Fibroblast of pulmonary artery (primary cell): ENCODE results near the gene ZNF43.

ENCODE experiments used
- DNase-seq: peaks from one replicate; pipeline ENCODE4 v3.0.0-alpha.2; 2010; ENCODE audit warnings: low read depth
- H3K4me3 ChIP-seq: replicated peaks from 2 replicates; pipeline ENCODE4 v1.5.1; 2011; ENCODE audit warnings: low read depth, mild to moderate bottlenecking, control low read depth, low read length, moderate library complexity
- CTCF ChIP-seq: IDR thresholded peaks from 2 replicates; pipeline ENCODE4 v1.5.1; 2011; ENCODE audit warnings: mild to moderate bottlenecking, control low read depth, low read length, inconsistent platforms; ENCODE audit errors: missing control alignments

The ZNF43 gene

DNA sequence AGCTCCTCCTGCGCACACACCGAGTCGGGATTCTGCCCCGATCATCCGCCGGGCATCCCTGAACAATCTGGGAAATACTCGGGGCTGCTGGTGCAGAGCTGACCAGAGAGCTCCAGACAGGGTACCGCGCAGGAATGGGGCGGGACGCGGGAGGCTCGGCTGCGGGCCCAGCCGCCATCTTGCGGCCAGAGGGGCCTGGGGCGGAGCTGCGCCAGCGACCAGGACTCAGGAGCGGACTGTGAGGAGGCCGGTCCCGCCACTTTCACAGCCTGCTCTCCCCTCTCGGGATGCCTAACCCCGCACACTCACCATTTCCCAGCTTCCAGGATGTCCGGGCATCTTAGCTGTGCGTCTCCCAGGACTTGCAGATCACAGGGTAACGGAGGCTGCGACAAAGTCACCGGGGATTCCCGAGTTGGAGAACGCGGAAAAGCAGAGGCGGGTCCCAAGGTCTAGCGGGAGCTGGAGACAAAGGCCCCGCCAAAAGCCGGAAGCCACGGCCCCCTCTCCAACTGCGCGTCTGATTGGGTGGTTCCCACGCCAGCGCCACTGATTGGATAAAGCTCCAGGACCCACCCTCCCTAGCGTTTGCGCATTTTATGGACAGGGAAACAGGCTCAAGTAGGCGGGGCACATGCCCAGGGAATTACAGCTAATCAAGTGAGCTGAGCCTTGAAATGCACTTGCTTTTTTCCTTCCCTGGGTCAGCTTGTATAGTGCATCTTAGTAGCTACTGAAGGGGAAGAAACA, 15.8 kb upstream of the ZNF43 start:
- peak overlapping the region; percentile 77 for H3K4me3 ChIP-seq
- peak; percentile 95 for DNase-seq
- no peak for TF ChIP-seq CTCF

DNA sequence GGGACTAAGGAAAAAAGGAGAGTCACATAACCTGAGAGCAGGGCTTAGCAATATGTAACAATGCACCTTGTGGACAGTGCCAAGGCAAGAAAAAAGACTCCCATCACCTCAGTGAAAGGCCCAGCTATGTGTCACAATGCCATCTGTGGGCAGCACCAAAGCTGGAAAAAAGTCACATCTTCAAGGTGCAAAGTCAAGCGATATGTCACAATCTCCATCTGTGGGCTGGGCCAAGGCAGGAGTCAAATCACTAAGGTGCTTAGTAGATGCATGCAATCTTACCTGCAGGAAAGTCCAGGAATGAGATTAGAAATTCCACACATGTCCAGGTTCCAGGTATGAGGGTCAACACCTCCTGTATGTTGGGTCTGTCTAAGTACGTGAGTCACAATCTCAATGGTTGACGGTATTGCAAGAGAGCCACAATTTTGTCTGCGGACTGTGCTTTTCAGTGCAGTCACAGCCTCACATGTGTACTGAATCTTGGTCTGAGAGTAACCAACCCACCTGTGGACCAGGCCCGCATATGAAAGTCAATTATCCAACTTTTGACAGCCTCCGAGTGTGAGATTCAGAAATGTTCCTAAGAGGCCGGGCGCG, 14.8 kb upstream of the ZNF43 start:
- peak overlapping the region; percentile 77 for H3K4me3 ChIP-seq
- no peak for TF ChIP-seq CTCF
- no peak for DNase-seq

GRCh38 chr19:21848706-21849105, 12.7 kb upstream of the ZNF43 start:
- TF ChIP-seq CTCF = no peak
- DNase-seq = peak; percentile 8
- H3K4me3 ChIP-seq = no peak overlapping the region

- no peak for DNase-seq
- TF ChIP-seq CTCF = no peak
- no peak overlapping the region for H3K4me3 ChIP-seq
Measured at GRCh38 chr19:21843081-21843480, 7.1 kb upstream of the ZNF43 start.

- no peak overlapping the region for H3K4me3 ChIP-seq
- TF ChIP-seq CTCF = no peak
- DNase-seq = no peak
Measured at GRCh38 chr19:21841488-21842097, 5.6 kb upstream of the ZNF43 start.

- DNase-seq = no peak
- H3K4me3 ChIP-seq = no peak overlapping the region
- TF ChIP-seq CTCF = no peak
Measured at GRCh38 chr19:21841081-21841480, 5.1 kb upstream of the ZNF43 start.
